Measurements from ENCODE around the gene NDUFS6.

NDUFS6 gene

GRCh38 chr5:1819458-1819857 is 18.3 kb downstream of the NDUFS6 start:
- DNase-seq, result no peak

GRCh38 chr5:1820381-1820780 is 19.2 kb downstream of the NDUFS6 start:
- DNase-seq, result no peak

- no peak for DNase-seq
Measured at GRCh38 chr5:1820926-1821325, 19.7 kb downstream of the NDUFS6 start.

- DNase-seq, result no peak
Measured at GRCh38 chr5:1821862-1822261, 20.7 kb downstream of the NDUFS6 start.

GRCh38 chr5:1823381-1824034 is 22.3 kb downstream of the NDUFS6 start:
- DNase-seq, result no peak

GRCh38 chr5:1824109-1824821 is 23.1 kb downstream of the NDUFS6 start:
- DNase-seq, result no peak

- no peak for DNase-seq
Measured at GRCh38 chr5:1824903-1825841, 24.0 kb downstream of the NDUFS6 start.

- no peak for DNase-seq
Measured at GRCh38 chr5:1826235-1826980, 25.2 kb downstream of the NDUFS6 start.

- DNase-seq, result no peak
Measured at GRCh38 chr5:1827025-1827885, 26.0 kb downstream of the NDUFS6 start.

- no peak for DNase-seq
Measured at GRCh38 chr5:1827886-1828397, 26.7 kb downstream of the NDUFS6 start.

GRCh38 chr5:1830571-1831228 is 29.5 kb downstream of the NDUFS6 start:
- DNase-seq, result no peak

- no peak for DNase-seq
Measured at GRCh38 chr5:1831257-1831656, 30.1 kb downstream of the NDUFS6 start.

- DNase-seq, result no peak
Measured at GRCh38 chr5:1831677-1832313, 30.6 kb downstream of the NDUFS6 start.

GRCh38 chr5:1832511-1833250 is 31.5 kb downstream of the NDUFS6 start:
- DNase-seq, result no peak

- DNase-seq, result no peak
Measured at GRCh38 chr5:1833264-1834021, 32.2 kb downstream of the NDUFS6 start.

- no peak for DNase-seq
Measured at GRCh38 chr5:1834022-1834551, 32.9 kb downstream of the NDUFS6 start.

- DNase-seq, result no peak
Measured at GRCh38 chr5:1834721-1835429, 33.7 kb downstream of the NDUFS6 start.

GRCh38 chr5:1835431-1835830 is 34.2 kb downstream of the NDUFS6 start:
- no peak for DNase-seq
